ENCODE data around the gene KANK3.
A peak's percentile ranks its signal among the peaks of the same experiment; 100 is the strongest.
"Not testable (repeated sequence)": the region's sequence is repeated elsewhere in the genome, so short reads cannot be mapped to it uniquely, and the experiment has no call there.

The KANK3 gene

DNA sequence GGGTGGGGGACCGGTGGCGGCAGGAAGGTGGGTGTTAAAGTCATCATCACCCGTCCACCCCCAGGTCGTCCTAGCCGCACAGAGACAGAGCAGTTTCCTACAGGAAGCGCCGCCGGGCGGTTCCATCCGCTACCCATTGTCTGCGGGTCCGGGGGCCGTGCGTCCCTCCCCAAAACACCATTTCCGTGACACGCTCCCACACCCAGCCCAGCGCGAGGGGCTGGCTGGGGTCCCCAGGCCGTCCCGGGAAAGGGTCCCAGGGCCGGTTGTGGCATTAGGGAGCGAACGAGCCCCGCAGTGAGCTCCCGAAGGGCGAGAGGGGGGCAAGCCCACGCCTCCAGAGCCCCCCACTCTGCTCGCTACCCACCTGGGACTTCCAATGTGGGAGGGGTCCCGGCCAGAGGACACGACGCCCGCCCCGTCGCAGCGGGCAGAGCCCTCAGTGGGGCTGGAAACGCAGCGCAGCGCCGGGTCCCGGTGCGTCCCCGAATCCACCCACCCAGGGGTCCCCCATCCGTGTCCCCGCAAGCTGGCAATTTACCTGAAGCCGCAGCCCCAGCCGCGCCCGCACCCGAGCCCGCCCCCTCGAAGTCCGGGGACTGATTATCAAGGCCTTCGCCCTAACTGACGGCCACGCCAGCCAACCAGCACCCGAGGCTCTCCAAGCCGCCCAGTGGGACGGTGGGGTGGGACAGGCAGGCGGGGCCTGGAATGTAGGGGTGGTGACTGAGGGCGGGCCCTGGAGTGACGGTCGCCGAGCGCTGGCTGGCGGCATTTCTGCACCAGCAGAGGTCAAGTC lies at the start of gene KANK3:
Gene KANK3 (minus strand): TSS at position 579 of the 799 bp plus-strand sequence. CDS start 5,434 bp downstream, outside the sequence.
- DNase-seq (ENCODE audit: low read depth) = peak; percentile 72

DNA sequence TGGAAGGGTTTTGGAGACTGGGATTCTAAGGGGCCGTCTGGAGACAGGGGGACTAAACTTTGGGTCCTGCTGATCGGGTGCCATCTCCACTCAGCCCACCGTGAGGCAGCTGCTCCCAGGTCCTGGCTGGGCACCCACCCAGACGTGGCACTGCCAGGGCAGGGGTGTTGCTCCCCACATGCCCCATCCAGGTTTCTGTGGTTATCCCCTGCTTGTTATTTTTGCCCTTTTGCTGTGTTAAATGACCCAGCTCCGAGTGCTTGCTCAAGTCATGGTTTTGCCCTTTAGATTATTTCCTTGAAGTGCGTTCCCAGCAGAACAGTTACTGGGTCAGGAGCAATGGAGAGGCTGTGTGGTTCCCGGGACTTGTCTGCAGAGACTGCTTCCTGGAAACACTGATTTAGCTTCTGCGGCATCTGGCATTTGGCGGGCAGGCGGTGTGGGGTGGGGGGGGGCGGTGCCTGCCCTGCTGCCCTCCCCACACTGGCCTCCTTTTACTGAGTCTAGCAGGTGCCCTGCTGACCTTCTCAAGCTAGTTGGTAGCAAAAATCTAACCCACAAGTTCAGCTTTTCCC lies 49.0 kb upstream of the KANK3 start:
- DNase-seq (ENCODE audit: low read depth) = no peak

DNA sequence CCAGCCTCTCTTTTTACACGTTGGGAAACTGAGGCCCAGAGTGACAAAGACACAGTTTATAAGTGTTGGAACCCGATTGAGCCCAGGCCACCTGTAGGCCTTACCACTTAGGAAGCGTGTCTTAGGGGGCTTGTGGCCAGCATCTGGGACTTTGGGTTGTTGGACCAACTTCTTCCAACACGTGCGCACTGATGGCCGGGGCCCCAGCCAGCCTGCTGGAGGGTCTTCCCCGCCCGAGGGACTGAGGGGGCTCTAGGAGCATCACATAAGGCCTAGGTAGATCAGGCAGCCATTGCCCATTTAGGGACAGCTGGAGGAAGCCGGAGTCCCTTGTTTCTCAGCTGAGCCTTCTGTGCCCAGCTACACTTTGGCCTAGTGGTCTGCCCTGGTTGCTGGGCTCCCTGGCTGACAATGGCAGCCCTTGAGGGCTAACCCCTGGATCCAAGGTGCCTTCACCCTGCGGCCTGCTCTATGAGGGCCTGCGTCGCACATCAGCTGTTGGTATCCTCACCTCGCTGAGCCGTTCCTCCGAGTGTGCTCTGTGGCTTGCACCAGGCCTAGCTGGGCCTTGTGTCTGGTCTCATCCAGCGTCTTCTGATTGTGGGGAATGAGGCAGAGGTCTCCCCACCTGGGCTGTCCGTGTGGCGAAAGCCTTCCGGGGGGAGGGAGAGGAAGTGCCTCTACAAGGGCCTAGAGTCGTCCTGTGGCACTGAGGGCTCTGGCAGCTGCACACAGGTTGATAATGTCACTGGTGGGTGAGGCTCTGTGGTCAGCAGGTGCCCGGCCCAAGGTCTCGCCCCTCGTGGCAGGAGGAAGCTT lies 48.3 kb upstream of the KANK3 start:
- DNase-seq (ENCODE audit: low read depth) = no peak

DNA sequence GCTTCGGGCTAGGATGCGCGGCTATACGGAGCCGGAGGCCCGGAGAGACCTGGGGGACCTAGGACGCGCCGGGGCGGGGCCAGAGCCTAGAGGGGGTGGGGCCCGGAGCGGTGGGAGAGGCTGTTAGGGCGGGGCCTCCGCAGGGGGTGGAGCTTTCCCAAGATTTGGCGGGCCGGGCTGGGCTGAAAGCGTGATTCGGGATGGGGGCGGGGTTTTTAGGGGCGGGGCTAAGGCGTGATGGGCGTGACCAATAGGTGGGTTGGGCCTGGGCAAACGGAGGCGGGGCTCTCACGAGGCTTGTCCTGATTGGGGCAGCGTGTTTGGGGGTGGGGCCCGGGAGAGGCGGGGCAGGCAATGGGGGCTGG lies 47.5 kb upstream of the KANK3 start:
- peak; percentile 87 for DNase-seq (ENCODE audit: low read depth)

DNA sequence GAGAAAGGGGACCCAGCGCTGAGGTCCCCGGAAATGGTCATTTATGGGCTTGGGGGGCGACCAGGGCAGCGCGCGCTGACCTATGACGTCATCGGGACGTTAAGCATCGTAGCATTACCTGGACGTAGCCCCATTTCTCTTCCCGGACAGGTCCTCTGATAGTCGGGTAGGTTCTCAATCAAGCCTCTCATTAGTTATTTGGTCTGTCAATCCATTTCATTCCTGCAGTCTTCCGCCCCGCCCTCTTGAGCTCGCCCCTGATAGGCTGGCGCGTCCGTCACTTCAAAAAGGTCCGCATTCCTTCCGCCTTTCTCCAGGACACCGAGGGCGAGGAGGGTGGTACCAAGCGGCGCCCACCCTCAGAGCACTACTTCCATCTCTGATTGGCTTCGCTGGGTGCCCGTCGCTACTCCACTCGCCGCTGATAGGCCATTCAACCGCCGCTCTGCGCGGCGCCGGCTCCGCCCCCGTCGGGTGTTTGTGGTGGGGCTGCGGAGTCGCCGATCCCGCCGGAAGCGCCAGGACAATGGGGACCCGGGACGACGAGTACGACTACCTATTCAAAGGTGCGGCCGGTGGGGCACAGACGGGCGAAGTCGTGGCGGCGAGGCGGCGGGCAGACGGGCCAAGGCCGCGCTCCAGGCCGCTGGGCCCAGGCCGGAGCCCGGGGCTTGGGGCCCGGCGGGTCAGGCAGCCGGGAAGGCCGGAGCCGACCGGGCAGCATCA lies 47.0 kb upstream of the KANK3 start, which contains the start of gene RAB11B:
Gene RAB11B (plus strand): TSS at position 470 of the 726 bp plus-strand sequence. CDS start 57 bp downstream, at position 527.
- peak; percentile 78 for DNase-seq (ENCODE audit: low read depth)

DNA sequence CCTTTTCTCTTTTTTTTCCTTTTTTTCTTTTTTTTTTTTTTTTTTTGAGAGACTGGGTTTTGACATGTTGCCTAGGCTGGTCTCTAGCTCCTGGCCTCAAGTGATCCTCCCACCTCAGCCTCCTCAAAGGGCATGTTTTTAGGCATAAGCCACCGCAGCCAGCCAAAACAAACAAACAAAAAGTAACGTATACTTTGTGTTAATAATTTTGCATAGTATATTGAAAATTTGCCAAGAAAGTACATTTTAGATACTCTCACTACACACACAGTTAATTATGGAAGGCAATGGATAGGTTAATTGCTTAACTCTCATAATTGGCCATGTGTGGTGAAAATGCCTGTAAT lies 45.5 kb upstream of the KANK3 start:
- no peak for DNase-seq (ENCODE audit: low read depth)

DNA sequence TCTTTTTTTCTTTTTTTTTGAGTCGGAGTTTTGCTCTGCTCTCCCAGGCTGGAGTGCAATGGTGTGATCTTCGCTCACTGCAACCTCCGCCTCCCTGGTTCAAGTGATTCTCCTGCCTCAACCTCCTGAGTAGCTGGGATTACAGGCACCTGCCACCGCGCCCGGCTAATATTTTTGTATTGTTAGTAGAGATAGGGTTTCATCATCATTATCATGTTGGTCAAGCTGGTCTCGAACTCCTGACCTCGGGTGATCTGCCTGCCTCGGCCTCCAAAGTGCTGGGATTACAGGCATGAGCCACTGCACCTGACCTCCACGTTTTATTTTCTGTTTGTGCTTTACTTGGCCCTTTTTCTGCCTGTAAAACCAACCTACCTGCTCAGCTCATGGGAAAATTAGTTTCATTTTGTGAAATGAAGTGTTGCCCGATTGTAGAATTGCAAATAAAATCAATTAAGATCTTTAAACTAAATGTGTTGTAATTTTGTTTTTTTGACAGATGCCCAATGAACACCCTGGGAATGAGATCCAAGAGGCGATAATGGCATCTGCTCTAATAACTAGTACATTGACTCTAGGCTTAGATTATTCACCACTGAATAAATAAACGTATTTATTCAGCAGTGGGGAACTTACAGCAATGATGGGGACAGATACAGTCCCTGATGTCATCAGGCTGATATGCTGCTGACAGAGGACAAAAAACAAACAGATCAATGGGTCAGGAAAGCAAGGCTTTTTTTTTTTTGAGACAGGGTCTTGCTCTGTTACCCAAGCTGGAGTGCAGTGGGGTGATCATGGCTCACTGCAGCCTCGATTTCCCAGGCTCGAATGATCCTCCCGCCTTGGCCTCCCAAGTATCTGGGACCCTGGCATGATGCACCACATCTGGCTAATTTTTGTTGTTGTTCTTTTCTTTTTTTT lies 44.9 kb upstream of the KANK3 start:
- no peak for DNase-seq (ENCODE audit: low read depth)

DNA sequence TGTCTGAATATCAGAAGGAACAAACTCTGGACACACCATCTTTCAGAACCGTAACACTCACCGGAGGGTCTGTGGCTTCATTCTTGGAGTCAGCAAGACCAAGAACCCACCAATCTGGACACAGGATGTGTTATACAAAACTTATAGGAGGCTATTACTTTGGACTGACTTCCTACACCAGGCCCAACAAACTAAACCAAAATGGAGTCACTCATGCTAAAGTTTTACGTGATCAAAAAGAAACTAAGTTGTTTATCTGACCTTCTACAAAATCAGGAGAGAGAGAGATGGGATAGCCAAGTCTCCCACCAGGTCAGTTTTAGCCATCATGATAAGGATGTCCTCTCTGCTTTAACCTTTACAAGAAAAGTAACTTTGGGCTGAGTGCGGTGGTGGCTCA lies 43.9 kb upstream of the KANK3 start:
- DNase-seq (ENCODE audit: low read depth) = no peak

DNA sequence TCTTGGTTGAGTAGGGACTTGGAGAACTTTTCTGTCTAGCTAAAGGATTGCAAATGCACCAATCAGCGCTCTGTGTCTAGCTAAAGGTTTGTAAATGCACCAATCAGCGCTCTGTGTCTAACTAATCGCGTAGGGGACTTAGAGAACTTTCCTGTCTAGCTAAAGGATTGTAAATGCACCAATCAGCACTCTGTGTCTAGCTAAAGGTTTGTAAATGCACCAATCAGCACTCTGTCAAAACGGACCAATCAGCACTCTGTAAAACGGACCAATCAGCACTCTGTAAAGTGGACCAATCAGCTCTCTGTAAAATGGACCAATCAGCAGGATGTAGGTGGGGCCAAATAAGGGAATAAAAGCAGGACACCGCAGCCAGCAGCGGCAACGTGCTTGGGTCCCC lies 43.4 kb upstream of the KANK3 start:
- DNase-seq (ENCODE audit: low read depth) = not testable (repeated sequence)

DNA sequence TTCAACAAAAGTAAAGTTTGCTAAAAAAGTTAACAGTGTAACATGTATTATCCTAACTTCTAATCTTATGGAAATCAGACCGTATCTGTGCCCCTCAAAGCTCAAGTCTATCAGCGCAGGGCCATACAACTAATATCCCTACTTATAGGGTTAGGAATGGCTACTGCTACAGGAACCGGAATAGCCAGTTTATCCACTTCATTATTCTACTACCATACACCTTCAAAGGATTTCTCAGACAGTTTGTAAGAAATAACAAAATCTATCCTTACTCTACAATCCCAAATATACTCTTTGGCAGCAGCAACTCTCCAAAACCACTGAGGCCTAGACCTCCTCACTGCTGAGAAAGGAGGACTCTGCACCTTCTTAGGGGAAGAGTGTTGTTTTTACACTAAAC lies 42.5 kb upstream of the KANK3 start:
- DNase-seq (ENCODE audit: low read depth) = not testable (repeated sequence)

DNA sequence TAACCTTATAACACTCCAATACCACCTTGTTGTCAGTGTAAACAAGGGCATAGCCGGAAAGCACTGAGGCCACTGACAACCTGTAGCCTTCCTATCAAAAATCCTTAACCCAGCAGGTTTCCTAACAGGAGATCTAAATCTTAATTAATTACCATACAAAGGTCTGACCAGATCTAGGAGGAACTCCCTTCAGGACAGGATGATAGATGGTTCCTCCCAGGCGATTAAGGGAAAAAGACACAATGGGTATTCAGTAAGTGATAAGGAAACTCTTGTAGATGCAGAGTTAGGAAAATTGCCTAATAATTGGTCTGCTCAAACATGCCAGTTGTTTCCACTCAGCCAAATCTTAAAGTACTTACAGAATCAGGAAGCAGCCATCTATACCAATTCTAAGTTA lies 42.0 kb upstream of the KANK3 start:
- DNase-seq (ENCODE audit: low read depth) = not testable (repeated sequence)

DNA sequence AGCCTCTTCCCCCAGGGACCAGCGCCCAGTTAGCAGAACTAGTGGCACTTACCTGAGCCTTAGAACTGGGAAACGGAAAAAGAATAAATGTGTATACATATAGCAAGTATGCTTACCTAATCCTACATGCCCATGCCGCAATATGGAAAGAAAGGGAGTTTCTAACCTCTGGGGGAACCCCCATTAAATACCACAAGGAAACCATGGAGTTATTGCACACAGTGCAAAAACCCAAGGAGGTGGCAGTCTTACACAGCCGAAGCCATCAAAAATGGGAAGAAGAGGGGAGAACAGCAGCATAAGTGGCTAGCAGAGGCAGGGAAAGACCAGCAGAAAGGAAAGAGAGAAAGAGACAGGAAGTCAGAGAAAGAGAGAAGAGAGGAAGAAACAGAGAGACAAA lies 41.5 kb upstream of the KANK3 start:
- DNase-seq (ENCODE audit: low read depth) = not testable (repeated sequence)

DNA sequence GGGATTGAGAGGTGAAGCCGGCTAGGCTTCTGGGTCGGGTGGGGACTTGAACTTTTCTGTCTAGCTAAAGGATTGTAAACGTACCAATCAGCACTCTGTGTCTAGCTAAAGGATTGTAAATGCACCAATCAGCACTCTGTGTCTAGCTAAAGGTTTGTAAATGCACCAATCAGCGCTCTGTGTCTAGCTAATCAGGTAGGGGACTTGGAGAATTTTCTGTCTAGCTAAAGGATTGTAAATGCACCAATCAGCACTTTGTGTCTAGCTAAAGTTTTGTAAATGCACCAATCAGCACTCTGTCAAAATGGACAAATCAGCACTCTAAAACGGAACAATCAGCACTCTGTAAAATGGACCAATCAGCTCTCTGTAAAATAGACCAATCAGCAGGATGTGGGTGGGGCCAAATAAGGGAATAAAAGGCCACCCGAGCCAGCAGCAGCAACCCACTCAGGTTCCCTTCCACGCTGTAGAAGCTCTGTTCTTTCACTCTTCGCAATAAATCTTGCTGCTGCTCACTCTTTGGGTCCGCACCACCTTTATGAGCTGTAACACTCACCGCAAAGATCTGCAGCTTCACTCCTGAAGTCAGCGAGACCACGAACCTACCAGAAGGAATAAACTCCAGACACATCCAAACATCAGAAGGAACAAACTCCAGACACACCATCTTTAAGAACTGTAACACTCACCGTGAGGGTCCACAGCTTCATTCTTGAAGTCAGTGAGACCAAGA lies 36.3 kb upstream of the KANK3 start:
- not testable (repeated sequence) for DNase-seq (ENCODE audit: low read depth)

DNA sequence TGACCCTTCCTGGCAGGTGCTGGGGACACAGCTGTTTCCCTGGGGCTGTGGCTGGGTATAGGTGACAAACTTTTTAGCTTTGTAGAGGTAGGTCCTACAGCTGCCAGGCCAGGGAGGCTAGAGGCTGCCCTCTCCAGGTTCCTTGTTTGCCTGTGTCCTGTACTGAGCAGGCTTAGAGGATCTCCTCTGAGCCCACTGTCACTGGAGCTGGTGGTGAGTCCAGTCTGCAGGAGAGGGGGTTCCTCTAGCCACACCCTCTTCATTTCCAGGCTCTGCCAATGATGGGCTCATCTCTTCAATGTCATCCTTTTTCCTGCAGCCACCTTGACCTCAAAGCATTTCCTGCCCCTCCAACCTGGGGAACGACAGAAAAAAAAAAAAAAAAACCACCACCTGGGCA lies 34.5 kb upstream of the KANK3 start:
- DNase-seq (ENCODE audit: low read depth) = no peak

DNA sequence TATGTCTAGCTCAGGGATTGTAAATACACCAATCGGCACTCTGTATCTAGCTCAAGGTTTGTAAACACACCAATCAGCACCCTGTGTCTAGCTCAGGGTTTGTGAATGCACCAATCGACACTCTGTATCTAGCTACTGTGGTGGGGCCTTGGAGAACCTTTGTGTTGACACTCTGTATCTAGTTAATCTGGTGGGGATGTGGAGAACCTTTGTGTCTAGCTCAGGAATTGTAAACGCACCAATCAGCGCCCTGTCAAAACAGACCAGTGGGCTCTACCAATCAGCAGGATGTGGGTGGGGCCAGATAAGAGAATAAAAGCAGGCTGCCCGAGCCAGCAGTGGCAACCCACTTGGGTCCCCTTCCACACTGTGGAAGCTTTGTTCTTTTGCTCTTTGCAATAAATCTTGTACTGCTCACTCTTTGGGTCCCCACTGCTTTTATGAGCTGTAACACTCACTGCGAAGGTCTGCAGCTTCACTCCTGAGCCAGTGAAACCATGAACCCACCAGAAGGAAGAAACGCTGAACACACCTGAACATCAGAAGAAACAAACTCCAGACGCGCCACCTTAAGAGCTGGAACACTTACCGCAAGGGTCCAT lies 33.4 kb upstream of the KANK3 start:
- DNase-seq (ENCODE audit: low read depth) = not testable (repeated sequence)

DNA sequence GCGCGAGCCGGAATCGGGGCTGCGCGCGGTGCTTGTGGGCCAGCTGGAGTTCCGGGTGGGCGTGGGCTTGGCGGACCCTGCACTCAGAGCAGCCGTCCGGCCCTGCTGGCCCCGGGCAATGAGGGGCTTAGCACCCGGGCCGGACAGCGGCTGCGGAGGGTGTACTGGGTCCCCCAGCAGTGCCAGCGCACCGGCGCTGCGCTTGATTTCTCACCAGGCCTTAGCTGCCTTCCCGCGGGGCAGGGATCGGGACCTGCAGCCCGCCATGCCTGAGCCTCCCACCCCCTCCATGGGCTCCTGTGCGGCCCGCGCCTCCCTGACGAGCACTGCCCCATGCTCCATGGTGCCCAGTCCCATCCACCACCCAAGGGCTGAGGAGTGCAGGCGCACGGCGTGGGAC lies 32.7 kb upstream of the KANK3 start:
- DNase-seq (ENCODE audit: low read depth) = not testable (repeated sequence)

DNA sequence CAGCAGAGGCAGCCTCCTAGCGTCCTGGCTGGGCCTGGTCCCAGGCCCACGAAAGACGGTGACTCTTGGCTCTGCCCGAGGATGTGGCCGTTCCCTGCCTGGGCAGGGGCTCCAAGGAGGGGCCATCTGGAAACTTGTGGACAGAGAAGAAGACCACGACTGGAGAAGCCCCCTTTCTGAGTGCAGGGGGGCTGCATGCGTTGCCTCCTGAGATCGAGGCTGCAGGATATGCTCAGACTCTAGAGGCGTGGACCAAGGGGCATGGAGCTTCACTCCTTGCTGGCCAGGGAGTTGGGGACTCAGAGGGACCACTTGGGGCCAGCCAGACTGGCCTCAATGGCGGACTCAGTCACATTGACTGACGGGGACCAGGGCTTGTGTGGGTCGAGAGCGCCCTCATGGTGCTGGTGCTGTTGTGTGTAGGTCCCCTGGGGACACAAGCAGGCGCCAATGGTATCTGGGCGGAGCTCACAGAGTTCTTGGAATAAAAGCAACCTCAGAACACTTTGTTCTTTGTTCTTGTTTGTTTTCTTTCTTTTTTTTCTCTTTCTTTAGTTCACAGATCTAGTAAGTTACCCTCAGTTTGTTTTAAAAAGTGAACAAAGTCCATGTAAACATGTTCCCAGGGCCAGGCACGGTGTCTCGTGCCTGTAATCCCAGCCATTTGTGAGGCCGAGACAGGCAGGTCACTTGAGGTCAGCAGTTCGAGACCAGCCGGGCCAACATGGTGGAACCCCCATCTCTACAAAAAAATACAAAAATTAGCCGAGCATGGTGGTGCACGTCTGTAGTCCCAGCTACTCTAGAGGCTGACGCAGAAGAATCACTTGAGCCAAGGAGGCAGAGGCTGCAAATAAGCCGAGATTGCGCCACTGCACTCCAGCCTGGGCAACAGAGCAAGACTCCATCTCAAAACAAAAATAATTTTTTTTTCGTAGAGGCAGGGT lies 31.1 kb upstream of the KANK3 start:
- no peak for DNase-seq (ENCODE audit: low read depth)

DNA sequence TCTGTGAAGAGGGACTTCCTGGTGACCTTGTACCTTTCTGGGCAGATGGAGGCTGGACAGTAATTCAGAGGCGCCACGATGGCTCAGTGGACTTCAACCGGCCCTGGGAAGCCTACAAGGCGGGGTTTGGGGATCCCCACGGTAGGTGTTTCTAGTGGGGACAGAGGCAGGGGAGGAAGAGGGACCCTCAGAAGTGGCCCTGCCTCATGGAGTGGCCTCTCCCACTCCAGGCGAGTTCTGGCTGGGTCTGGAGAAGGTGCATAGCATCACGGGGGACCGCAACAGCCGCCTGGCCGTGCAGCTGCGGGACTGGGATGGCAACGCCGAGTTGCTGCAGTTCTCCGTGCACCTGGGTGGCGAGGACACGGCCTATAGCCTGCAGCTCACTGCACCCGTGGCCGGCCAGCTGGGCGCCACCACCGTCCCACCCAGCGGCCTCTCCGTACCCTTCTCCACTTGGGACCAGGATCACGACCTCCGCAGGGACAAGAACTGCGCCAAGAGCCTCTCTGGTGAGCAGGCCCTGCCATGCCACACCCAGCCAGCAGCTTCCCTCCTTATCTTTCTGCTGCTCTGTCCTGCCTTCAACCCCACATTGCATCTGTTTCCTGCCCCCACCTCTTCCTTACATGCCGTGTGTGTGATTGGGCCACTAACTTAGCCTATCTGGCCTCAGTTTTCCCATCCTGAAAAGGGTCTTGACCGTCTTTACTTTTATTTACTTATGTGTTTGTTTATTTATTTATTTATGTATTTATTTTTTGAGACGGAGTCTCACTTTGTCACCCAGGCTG lies 28.1 kb upstream of the KANK3 start:
- no peak for DNase-seq (ENCODE audit: low read depth)

All from stimulated activated CD8-positive, alpha-beta memory T cell treated with anti-CD3 and anti-CD28 coated beads, Interleukin-15, amount 100 ng/mL, for 24 hours (primary cell).